Esophagus squamous epithelium (tissue), 4 donors: ENCODE data around the gene IQCH.

Source experiments
- POLR2A ChIP-seq, 4 donors: fragments of 450-650 bp; IDR thresholded peaks; one replicate each; pipeline ENCODE4 v1.6.1; 2017; ENCODE audit warnings: antibody characterized with exemption in 4 of 4, mild to moderate bottlenecking in 4 of 4, moderate library complexity in 3 of 4
- TF ChIP-seq, protein P1 (sequence below), 6 experiments: fragments of 450-650 bp in 4 of 6; fragments of 200-600 bp in 2 of 6; sonication (generic) in 2 of 6; IDR thresholded peaks; one replicate each; pipeline ENCODE4 v1.5.1; 2016 to 2019; ENCODE audit warnings: antibody characterized with exemption in 6 of 6, mild to moderate bottlenecking in 4 of 6, moderate library complexity in 4 of 6

- TF ChIP-seq, protein P1, sequence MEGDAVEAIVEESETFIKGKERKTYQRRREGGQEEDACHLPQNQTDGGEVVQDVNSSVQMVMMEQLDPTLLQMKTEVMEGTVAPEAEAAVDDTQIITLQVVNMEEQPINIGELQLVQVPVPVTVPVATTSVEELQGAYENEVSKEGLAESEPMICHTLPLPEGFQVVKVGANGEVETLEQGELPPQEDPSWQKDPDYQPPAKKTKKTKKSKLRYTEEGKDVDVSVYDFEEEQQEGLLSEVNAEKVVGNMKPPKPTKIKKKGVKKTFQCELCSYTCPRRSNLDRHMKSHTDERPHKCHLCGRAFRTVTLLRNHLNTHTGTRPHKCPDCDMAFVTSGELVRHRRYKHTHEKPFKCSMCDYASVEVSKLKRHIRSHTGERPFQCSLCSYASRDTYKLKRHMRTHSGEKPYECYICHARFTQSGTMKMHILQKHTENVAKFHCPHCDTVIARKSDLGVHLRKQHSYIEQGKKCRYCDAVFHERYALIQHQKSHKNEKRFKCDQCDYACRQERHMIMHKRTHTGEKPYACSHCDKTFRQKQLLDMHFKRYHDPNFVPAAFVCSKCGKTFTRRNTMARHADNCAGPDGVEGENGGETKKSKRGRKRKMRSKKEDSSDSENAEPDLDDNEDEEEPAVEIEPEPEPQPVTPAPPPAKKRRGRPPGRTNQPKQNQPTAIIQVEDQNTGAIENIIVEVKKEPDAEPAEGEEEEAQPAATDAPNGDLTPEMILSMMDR (IDR thresholded peaks at IDR 0.05): no peak
- no peak for TF ChIP-seq POLR2A (IDR thresholded peaks at IDR 0.05)
These were observed 293.2 kb downstream of the IQCH start for GRCh38 chr15:67547836-67548235.
